GM12878 (cell line): ENCODE data around the gene CCDC80. TPM values are rescaled to one million over a fixed set of nuclear protein-coding genes. Genes with fewer than 3 reads are reported as not detected.

Source experiments
- ASH2L ChIP-seq: fragments of 300-600, 200-600 bp; sonication (generic); IDR thresholded peaks from 2 replicates; pipeline ENCODE4 v1.6.1; 2017; ENCODE audit warnings: low read depth, mild to moderate bottlenecking, borderline replicate concordance
- CREM ChIP-seq: IDR thresholded peaks from 2 replicates; pipeline ENCODE4 v1.6.1; 2014; ENCODE audit warnings: antibody characterized with exemption, low read depth
- CTCF ChIP-seq, 3 experiments: IDR thresholded peaks in 2 of 3; conservative IDR thresholded peaks in 1 of 3; 2 replicates each; pipeline ENCODE4 v1.5.1; 2011; ENCODE audit warnings: low read depth in 3 of 3, low read length in 3 of 3, mild to moderate bottlenecking in 3 of 3, control low read depth in 2 of 3, moderate library complexity in 2 of 3, inconsistent platforms in 1 of 3, mixed read lengths in 1 of 3; ENCODE audit not compliant: control insufficient read depth in 2 of 3, insufficient read depth in 1 of 3; ENCODE audit errors: extremely low read depth in 1 of 3
- DPF2 ChIP-seq: fragments of 450-650 bp; IDR thresholded peaks from 2 replicates; pipeline ENCODE4 v1.6.1; 2017; ENCODE audit warnings: mild to moderate bottlenecking
- JUND ChIP-seq: IDR thresholded peaks from 2 replicates; pipeline ENCODE4 v1.6.1; 2012; ENCODE audit warnings: low read depth, mild to moderate bottlenecking, low read length, improper control_type of control experiment, moderate library complexity
- KLF5 ChIP-seq: fragments of 450-650 bp; IDR thresholded peaks from 2 replicates; pipeline ENCODE4 v1.6.1; 2014; ENCODE audit warnings: mild to moderate bottlenecking; ENCODE audit not compliant: partially characterized antibody
- MEF2B ChIP-seq: fragments of 450-650 bp; IDR thresholded peaks from 2 replicates; pipeline ENCODE4 v1.6.1; 2018; ENCODE audit warnings: mild to moderate bottlenecking, moderate library complexity; ENCODE audit not compliant: partially characterized antibody, poor library complexity, severe bottlenecking
- MYC ChIP-seq: IDR thresholded peaks from 2 replicates; pipeline ENCODE4 v1.6.1; 2011; ENCODE audit warnings: mild to moderate bottlenecking, low read length, moderate library complexity, inconsistent platforms; ENCODE audit not compliant: insufficient read depth, insufficient replicate concordance, insufficient read length, severe bottlenecking
- NFIC ChIP-seq: IDR thresholded peaks from 2 replicates; pipeline ENCODE4 v1.6.1; 2012; ENCODE audit warnings: low read depth, mild to moderate bottlenecking, inconsistent platforms, low read length, moderate library complexity
- NR2C1 ChIP-seq: fragments of 450-650 bp; IDR thresholded peaks from 2 replicates; pipeline ENCODE4 v1.6.1; 2017; ENCODE audit warnings: antibody characterized with exemption, mild to moderate bottlenecking, moderate library complexity
- SREBF1 ChIP-seq: IDR thresholded peaks from 2 replicates; pipeline ENCODE4 v1.6.1; 2012; ENCODE audit warnings: mild to moderate bottlenecking, low read length
- TAF1 ChIP-seq: IDR thresholded peaks from 2 replicates; pipeline ENCODE4 v1.6.1; 2011; ENCODE audit warnings: mild to moderate bottlenecking, low read depth, low read length, borderline replicate concordance
- ZBTB4 ChIP-seq: fragments of 450-650 bp; formaldehyde crosslinking; IDR thresholded peaks from 2 replicates; pipeline ENCODE4 v1.4.0; 2022; ENCODE audit warnings: mild to moderate bottlenecking, moderate library complexity
- polyA plus RNA-seq, 11 experiments: library from polyadenylated mRNA; depleted of rRNA in 4 of 11; unstranded in 6 of 11; stranded (reverse) in 5 of 11; fragments of >200 nt; fragmentation: Nextera tagmentation in 4 of 11; fragmentation: Illumina TruSeq in 1 of 11; extraction: Ambion mirVana in 4 of 11; extraction: Trizol in 1 of 11; gene quantifications; 1 replicate in 1 of 11; 2 replicates in 10 of 11; pipeline versions ENCODE4 v1.2.1 to v1.2.3, GENCODE V29; 2011 to 2016; ENCODE audit warnings: inconsistent platforms in 2 of 11, missing spikeins in 2 of 11, low read depth in 1 of 11
- total RNA-seq, 4 experiments: library from RNA; depleted of rRNA in 3 of 4; stranded (reverse); fragments of >200 nt in 3 of 4; fragmentation: Illumina TruSeq in 1 of 4; extraction: Trizol in 1 of 4; gene quantifications; 2 replicates each; pipeline versions ENCODE4 v1.2.1 to v1.2.3, GENCODE V29; 2013 to 2021
- TF ChIP-seq, protein P1 (sequence below): fragments of 450-650 bp; IDR thresholded peaks from 2 replicates; pipeline ENCODE4 v1.6.1; 2017; ENCODE audit warnings: antibody characterized with exemption, mild to moderate bottlenecking, moderate library complexity
- TF ChIP-seq, protein P2 (sequence below): fragments of 450-650 bp; IDR thresholded peaks from 2 replicates; pipeline ENCODE4 v1.6.1; 2018; ENCODE audit warnings: mild to moderate bottlenecking, low read depth, moderate library complexity; ENCODE audit not compliant: partially characterized antibody
- TF ChIP-seq, protein P3 (sequence below): IDR thresholded peaks from 2 replicates; pipeline ENCODE4 v1.6.1; 2012; ENCODE audit warnings: low read depth, low read length, improper control_type of control experiment

Gene CCDC80
- total and polyA plus RNA-seq, 10 of the 15 experiments (the other 5 are each of a cell fraction or from before 2014, with no cell fraction given) = 0.01 to 0.59 (median 0.21) TPM; not detected in 5

DNA sequence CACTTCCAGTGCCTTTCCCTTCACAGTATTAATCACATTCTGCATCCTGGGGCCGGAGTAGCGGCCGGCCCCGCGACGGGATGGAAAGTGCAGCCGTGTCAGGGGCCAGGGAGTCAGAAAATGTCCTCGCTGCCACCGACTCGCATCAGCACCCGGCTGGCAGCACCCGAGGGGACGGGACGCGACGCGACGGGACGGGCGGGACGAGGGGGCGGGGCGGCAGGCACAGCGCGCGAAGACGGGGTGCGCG, 79.5 kb downstream of the CCDC80 start (continued):
- no peak for TF ChIP-seq SREBF1
- TF ChIP-seq, protein P1, sequence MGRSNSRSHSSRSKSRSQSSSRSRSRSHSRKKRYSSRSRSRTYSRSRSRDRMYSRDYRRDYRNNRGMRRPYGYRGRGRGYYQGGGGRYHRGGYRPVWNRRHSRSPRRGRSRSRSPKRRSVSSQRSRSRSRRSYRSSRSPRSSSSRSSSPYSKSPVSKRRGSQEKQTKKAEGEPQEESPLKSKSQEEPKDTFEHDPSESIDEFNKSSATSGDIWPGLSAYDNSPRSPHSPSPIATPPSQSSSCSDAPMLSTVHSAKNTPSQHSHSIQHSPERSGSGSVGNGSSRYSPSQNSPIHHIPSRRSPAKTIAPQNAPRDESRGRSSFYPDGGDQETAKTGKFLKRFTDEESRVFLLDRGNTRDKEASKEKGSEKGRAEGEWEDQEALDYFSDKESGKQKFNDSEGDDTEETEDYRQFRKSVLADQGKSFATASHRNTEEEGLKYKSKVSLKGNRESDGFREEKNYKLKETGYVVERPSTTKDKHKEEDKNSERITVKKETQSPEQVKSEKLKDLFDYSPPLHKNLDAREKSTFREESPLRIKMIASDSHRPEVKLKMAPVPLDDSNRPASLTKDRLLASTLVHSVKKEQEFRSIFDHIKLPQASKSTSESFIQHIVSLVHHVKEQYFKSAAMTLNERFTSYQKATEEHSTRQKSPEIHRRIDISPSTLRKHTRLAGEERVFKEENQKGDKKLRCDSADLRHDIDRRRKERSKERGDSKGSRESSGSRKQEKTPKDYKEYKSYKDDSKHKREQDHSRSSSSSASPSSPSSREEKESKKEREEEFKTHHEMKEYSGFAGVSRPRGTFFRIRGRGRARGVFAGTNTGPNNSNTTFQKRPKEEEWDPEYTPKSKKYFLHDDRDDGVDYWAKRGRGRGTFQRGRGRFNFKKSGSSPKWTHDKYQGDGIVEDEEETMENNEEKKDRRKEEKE = no peak
- TF ChIP-seq MEF2B = no peak
- 0 out of 2 replicates have a peak, but pooled peaks have one; percentile 9 for TF ChIP-seq DPF2
- TF ChIP-seq KLF5 = no peak
- TF ChIP-seq TAF1 = no peak
- no peak for TF ChIP-seq JUND
- TF ChIP-seq NFIC = no peak
- 0 out of 2 replicates have a peak, but pooled peaks have one; percentile 2 for TF ChIP-seq ZBTB4 (CRISPR knock-in tag)
- TF ChIP-seq MYC = peak; percentile 52
- TF ChIP-seq, protein P2, sequence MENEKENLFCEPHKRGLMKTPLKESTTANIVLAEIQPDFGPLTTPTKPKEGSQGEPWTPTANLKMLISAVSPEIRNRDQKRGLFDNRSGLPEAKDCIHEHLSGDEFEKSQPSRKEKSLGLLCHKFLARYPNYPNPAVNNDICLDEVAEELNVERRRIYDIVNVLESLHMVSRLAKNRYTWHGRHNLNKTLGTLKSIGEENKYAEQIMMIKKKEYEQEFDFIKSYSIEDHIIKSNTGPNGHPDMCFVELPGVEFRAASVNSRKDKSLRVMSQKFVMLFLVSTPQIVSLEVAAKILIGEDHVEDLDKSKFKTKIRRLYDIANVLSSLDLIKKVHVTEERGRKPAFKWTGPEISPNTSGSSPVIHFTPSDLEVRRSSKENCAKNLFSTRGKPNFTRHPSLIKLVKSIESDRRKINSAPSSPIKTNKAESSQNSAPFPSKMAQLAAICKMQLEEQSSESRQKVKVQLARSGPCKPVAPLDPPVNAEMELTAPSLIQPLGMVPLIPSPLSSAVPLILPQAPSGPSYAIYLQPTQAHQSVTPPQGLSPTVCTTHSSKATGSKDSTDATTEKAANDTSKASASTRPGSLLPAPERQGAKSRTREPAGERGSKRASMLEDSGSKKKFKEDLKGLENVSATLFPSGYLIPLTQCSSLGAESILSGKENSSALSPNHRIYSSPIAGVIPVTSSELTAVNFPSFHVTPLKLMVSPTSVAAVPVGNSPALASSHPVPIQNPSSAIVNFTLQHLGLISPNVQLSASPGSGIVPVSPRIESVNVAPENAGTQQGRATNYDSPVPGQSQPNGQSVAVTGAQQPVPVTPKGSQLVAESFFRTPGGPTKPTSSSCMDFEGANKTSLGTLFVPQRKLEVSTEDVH = no peak
- no peak for TF ChIP-seq CREM
- TF ChIP-seq, protein P3, sequence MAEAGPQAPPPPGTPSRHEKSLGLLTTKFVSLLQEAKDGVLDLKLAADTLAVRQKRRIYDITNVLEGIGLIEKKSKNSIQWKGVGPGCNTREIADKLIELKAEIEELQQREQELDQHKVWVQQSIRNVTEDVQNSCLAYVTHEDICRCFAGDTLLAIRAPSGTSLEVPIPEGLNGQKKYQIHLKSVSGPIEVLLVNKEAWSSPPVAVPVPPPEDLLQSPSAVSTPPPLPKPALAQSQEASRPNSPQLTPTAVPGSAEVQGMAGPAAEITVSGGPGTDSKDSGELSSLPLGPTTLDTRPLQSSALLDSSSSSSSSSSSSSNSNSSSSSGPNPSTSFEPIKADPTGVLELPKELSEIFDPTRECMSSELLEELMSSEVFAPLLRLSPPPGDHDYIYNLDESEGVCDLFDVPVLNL = 0 out of 2 replicates have a peak, but pooled peaks have one; percentile 24
- TF ChIP-seq CTCF (IDR thresholded peaks at IDR 0.05 in 2 of 3, conservative IDR thresholded peaks at IDR 0.05 in 1 of 3; ENCODE audit: control insufficient read depth in 2 of 3, extremely low read depth in 1 of 3, insufficient read depth in 1 of 3, low read depth in 3 of 3, low read length in 3 of 3) = no peak
- no peak for TF ChIP-seq NR2C1
- TF ChIP-seq ASH2L = peak; percentile 72; the same call in 1 of the 2 replicates
